Hepatocyte (in vitro differentiated cells): Measurements from ENCODE around the gene CFLAR.

Source experiments
- EZH2 ChIP-seq: fragments of 200-600 bp; sonication (generic); IDR thresholded peaks from 2 replicates; pipeline ENCODE4 v1.6.1; 2016; ENCODE audit warnings: antibody characterized with exemption, mild to moderate bottlenecking, borderline replicate concordance
- TF ChIP-seq, protein P1 (sequence below): fragments of 200-600 bp; sonication (generic); IDR thresholded peaks from 2 replicates; pipeline ENCODE4 v1.5.1; 2016; ENCODE audit warnings: antibody characterized with exemption, mild to moderate bottlenecking; ENCODE audit not compliant: poor library complexity

DNA sequence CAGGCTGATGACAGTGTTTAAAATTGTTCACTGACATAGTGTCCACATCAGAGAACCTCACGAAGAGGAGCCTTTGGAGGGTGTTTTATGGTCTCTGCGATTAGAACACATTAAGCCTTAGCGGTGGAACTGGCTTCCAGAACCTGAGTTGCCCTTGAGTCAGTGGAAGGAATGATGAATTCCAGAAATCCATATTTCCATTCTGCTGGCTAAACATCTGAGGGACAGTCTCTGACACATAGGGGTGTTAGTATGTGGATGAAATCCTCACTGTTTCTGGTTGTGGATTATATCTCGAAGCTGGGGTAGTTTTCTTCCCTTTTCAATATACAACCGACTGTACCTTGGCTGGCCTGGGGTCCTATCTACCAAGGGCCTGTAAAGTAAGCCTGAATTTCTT, 71.0 kb downstream of the CFLAR start:
- TF ChIP-seq EZH2: no peak
- TF ChIP-seq, protein P1, sequence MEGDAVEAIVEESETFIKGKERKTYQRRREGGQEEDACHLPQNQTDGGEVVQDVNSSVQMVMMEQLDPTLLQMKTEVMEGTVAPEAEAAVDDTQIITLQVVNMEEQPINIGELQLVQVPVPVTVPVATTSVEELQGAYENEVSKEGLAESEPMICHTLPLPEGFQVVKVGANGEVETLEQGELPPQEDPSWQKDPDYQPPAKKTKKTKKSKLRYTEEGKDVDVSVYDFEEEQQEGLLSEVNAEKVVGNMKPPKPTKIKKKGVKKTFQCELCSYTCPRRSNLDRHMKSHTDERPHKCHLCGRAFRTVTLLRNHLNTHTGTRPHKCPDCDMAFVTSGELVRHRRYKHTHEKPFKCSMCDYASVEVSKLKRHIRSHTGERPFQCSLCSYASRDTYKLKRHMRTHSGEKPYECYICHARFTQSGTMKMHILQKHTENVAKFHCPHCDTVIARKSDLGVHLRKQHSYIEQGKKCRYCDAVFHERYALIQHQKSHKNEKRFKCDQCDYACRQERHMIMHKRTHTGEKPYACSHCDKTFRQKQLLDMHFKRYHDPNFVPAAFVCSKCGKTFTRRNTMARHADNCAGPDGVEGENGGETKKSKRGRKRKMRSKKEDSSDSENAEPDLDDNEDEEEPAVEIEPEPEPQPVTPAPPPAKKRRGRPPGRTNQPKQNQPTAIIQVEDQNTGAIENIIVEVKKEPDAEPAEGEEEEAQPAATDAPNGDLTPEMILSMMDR: no peak
